Lower leg skin (tissue), 4 donors: ENCODE results near the gene ULK3. TPM values are rescaled to one million over a fixed set of nuclear protein-coding genes. Genes with fewer than 3 reads are reported as not detected.

Source experiments
- DNase-seq, 2 donors: peaks; one replicate each; pipeline ENCODE4 v3.0.0-alpha.2; 2019; ENCODE audit warnings: low spot score in 2 of 2
- H3K4me3 ChIP-seq: fragments of 200-600 bp; sonication (generic); 2 replicates; pipeline ENCODE4 v1.5.1; 2017; ENCODE audit warnings: mild to moderate bottlenecking, low read depth; ENCODE audit not compliant: poor library complexity, severe bottlenecking
- POLR2A ChIP-seq, 2 donors: fragments of 450-650 bp; IDR thresholded peaks; one replicate each; pipeline ENCODE4 v1.6.1; 2016 to 2017; ENCODE audit warnings: antibody characterized with exemption in 2 of 2, mild to moderate bottlenecking in 1 of 2, moderate library complexity in 1 of 2
- WGBS, 2 donors: methylation state at CpG; one replicate each; pipeline ENCODE4 v1.1.5; 2018; 5-methylcytosine and 5-hydroxymethylcytosine counted together
- intact Hi-C: fragments of 100-400 bp; cut with DNase I; formaldehyde crosslinking; loops from one replicate; pipeline ENCODE4 v1.15.0; 2023; ENCODE audit warnings: low total_unique reads
- total RNA-seq, 4 donors: library from RNA; depleted of rRNA; stranded (reverse); fragments of >200 nt; gene quantifications; one replicate each; pipeline ENCODE4 v1.1.0, GENCODE V29; 2016
- TF ChIP-seq, protein P1 (sequence below), 3 donors: fragments of 450-650 bp; IDR thresholded peaks; one replicate each; pipeline ENCODE4 v1.5.1; 2016; ENCODE audit warnings: antibody characterized with exemption in 3 of 3, mild to moderate bottlenecking in 3 of 3, moderate library complexity in 2 of 3

The ULK3 gene
- total RNA-seq, 4 donors from 2014 or later, result 108 to 189 (median 123) TPM

DNA sequence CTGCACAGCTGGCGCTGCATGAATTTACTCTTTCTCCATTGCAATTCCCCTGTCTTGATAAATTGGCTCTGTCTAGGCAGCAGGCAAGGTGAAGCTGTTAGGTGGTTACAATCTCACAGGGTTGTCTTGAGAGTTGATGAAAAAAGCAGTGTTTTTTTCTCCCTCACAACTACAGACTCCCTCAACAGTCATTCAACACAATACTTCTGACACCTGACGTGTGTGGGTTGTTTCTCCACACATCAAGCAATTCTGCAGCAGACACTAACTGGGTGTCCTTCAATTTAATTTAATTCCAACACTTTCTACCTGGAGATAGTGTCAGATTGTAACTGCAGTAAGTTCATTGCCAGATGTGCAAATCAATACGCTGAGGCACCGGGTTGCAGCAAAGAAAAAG is 35.3 kb upstream of the ULK3 start:
- H3K4me3 ChIP-seq, result no peak overlapping the region
- no peak for TF ChIP-seq POLR2A (IDR thresholded peaks at IDR 0.05)
- TF ChIP-seq, protein P1, sequence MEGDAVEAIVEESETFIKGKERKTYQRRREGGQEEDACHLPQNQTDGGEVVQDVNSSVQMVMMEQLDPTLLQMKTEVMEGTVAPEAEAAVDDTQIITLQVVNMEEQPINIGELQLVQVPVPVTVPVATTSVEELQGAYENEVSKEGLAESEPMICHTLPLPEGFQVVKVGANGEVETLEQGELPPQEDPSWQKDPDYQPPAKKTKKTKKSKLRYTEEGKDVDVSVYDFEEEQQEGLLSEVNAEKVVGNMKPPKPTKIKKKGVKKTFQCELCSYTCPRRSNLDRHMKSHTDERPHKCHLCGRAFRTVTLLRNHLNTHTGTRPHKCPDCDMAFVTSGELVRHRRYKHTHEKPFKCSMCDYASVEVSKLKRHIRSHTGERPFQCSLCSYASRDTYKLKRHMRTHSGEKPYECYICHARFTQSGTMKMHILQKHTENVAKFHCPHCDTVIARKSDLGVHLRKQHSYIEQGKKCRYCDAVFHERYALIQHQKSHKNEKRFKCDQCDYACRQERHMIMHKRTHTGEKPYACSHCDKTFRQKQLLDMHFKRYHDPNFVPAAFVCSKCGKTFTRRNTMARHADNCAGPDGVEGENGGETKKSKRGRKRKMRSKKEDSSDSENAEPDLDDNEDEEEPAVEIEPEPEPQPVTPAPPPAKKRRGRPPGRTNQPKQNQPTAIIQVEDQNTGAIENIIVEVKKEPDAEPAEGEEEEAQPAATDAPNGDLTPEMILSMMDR (IDR thresholded peaks at IDR 0.05), result no peak
- intact Hi-C loops, result no loop called here
- no peak for DNase-seq
- WGBS, 2 donors, result 68 to 77% methylated on average over 4 of the region's 4 CpGs

DNA sequence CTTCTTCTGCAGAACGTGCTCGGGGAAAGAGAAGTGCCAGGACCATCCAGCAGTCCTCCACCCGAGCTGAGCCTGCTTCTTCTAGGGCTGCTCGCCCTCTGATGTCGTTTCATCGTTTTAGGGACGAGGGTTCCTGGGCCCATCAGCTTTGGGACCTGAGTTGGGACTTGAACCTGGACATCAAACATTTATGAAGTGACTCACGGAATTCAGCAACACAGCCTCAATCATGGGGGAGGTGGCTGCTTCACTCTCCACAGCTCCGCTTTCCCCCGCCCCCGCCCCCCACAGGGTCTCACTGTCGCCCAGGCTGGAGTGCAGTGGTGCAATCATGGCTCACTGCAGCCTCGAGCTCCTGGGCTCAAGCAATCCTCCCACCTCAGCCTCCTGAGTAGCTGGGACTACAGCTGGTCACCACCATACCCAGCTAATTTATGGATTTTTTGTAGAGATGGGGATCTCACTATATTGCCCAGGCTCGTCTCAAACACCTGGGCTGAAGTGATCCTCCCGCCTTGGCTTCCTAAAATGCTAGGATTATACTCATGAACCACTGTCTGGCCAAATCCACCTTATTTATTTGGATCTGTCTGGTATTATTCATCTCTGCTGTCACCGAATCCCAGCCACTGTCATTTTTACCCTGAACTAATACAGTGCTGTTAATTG is 30.9 kb upstream of the ULK3 start:
- H3K4me3 ChIP-seq, result peak overlapping the region; percentile 35
- 19 to 26% methylated on average over 16 of the region's 16 CpGs for WGBS, 2 donors

DNA sequence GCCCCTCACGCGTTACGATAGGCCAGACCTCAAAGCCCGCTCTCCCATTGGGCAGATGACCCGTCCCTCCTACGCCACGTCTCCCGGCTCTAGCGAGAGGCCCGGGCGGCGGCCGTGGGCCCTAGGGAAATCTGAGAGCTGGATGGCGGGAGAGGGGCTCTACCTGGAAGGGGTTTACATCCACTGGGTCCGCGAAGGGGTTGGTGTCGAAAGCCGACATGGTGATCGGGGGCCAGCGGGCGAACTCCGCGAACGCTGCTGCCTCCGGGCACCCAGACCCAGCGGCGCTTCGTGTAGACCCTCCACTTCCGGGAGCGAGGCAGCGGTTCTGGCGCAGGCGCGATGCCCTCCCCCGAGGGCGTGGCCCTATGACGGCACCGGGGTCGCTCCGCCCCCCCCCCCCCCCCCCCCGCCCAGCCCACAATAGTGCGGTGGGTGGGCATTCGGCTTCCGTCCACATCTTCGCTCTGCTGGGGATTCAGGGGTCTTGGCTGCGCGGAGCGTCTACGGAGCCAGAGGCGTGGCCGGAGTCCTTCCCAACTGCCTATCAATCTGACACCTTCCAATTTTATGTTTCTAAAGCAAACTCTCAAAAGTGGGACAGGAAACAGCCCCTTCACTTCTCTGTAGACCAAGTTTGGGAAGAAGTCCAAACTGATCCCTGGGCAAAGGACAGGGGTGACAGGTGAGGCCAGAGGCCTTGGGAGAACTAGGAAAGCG is 30.2 kb upstream of the ULK3 start, which contains the start of gene SCAMP2:
SCAMP2 (minus strand) TSS at position 330 of the 720 bp plus-strand sequence; CDS start at position 220, 110 bp downstream.
- DNase-seq, result peak; percentile 91 to 99
- H3K4me3 ChIP-seq, result peak within 1 kb of the TSS; percentile 38
- WGBS, 2 donors, result 1% methylated on average over 25 to 28 of the region's 52 CpGs
- TF ChIP-seq, protein P1 (IDR thresholded peaks at IDR 0.05), result no peak
- TF ChIP-seq POLR2A (IDR thresholded peaks at IDR 0.05), result peak in 1 of 2 donors; percentile 41
- intact Hi-C loops, result no loop called here

More for the DNA sequence above, 30.9 kb upstream of the ULK3 start:
- TF ChIP-seq POLR2A (IDR thresholded peaks at IDR 0.05), result no peak
- TF ChIP-seq, protein P1 (IDR thresholded peaks at IDR 0.05), result no peak
- intact Hi-C loops, result no loop called here
- no peak for DNase-seq

DNA sequence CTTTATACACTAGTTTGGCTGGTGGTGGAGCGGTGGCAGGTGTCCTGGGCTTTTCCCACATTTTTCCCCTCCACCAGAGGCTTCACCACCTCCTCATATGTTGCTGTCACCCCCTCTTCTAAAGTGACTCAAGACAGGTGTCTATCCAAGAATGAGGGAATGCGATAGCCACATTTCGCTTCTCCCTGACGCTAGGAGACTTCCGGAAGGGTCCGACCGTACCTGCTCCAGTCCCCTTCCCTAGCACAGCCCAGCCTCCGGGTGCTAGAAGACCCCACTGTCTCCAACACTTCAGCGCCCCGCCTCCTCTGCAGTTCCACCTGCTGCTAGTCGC is 29.7 kb upstream of the ULK3 start:
- no peak for DNase-seq
- intact Hi-C loops, result no loop called here
- 1 to 3% methylated on average over 11 of the region's 11 CpGs for WGBS, 2 donors
- peak overlapping the region; percentile 38 for H3K4me3 ChIP-seq
- TF ChIP-seq, protein P1 (IDR thresholded peaks at IDR 0.05), result no peak
- no peak for TF ChIP-seq POLR2A (IDR thresholded peaks at IDR 0.05)

DNA sequence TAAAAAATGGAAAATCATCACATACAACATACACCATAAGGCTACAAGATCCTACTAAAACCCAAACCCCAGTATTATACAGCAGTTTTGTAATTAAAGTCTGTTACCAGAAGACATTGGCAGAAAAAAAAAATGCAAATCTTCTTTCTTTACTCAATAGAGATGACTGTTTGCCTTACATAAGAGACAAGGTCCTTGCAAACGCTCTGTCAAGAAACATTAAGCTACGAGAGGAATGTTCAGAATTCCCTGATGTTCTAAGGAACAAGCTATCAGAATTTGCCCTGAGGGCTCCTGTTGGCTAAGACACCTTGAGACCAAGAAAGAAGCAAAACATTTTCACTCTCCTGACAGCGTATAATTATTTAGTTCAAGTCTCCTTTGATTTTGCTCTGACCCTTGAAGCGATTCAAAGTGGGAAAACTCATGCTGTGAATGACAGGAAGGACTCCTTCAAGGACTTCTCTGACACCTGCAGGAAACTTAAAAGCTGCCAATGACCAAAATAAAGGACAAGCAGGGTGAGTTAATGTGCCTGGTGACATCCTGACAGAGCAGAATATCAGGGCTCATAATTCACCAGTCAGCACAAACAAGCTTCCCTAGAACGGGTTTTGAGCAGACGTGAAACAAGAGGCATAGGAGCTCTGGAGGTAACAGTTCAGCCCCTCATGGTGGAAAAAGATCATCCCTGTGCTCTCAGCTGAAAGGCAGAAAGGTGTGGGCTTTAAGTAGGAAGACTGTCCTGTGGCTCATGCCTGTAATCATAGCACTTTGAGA is 27.7 kb upstream of the ULK3 start:
- H3K4me3 ChIP-seq, result no peak overlapping the region
- intact Hi-C loops, result no loop called here
- 19% methylated on average over 6 of the region's 6 CpGs for WGBS, 2 donors
- TF ChIP-seq, protein P1 (IDR thresholded peaks at IDR 0.05), result no peak
- no peak for TF ChIP-seq POLR2A (IDR thresholded peaks at IDR 0.05)
- no peak for DNase-seq
